Measurements from ENCODE around the gene PPP3CA. TPM values are rescaled to one million over a fixed set of nuclear protein-coding genes. Genes with fewer than 3 reads are reported as not detected.
A peak's percentile ranks its signal among the peaks of the same experiment; 100 is the strongest.

Gene PPP3CA
- total RNA-seq, 2 experiments from 2014 or later = 12.9 to 13.8 TPM

DNA sequence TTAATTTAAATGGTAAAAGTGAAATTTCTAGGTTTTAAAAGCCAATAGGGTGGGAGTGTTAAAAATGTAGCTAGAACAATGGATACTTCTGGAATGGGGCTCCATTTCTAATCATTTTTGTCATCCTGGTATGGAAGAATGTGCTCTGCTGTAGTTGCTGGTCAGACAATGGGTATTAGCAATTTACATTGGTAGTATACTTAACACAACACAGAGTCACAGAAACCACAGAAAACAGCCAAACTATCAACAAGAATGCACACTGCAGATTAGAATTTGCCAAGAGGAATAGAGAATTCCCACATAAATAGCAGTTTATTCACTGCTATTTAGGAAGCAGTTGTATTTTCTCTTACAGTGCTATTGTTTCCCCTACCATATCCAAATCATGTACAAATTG lies 319.6 kb downstream of the PPP3CA start:
- no peak for DNase-seq
- no peak overlapping the region for H3K27ac Mint-ChIP-seq
- H3K27ac ChIP-seq (ENCODE audit: low read depth in 1 of 2, low read length in 2 of 2) = no peak overlapping the region
- H3K9me3 ChIP-seq (ENCODE audit: control insufficient read depth in 1 of 2, insufficient read depth in 1 of 2, low read length in 2 of 2) = no peaks in the 10 kb centered on the region
- no peaks in the 10 kb centered on the region for H3K27me3 Mint-ChIP-seq
- H3K4me1 ChIP-seq (ENCODE audit: insufficient read depth, low read length) = peaks cover 4% of the 10 kb centered on the region
- ChIA-PET CTCF (interaction anchor here (1.5 kb wide), 1 partner anchor 934 kb away, joined by 3 read pairs; no protein-coding TSS in a partner anchor), POLR2A (no interaction called here)
- no peaks in the 10 kb centered on the region for H3K9me3 Mint-ChIP-seq
- peaks cover 30% of the 10 kb centered on the region for H3K36me3 Mint-ChIP-seq (ENCODE audit: low read depth)
- no peak overlapping the region for H3K4me3 Mint-ChIP-seq
- no peaks in the 10 kb centered on the region for H3K27me3 ChIP-seq (ENCODE audit: control insufficient read depth in 1 of 2, insufficient read depth in 2 of 2, low read length in 2 of 2)
- H3K4me3 ChIP-seq (ENCODE audit: low read length) = no peak overlapping the region
- ATAC-seq (ENCODE audit: poor library complexity) = no peak
- no peaks in the 10 kb centered on the region for H3K4me1 Mint-ChIP-seq (ENCODE audit: low read depth)
- intact Hi-C loops (cut with DNase I, micrococcal nuclease) = no loop called here
- peaks cover 6% of the 10 kb centered on the region for H3K36me3 ChIP-seq (ENCODE audit: insufficient read depth, low read length)
- TF ChIP-seq, protein P1, sequence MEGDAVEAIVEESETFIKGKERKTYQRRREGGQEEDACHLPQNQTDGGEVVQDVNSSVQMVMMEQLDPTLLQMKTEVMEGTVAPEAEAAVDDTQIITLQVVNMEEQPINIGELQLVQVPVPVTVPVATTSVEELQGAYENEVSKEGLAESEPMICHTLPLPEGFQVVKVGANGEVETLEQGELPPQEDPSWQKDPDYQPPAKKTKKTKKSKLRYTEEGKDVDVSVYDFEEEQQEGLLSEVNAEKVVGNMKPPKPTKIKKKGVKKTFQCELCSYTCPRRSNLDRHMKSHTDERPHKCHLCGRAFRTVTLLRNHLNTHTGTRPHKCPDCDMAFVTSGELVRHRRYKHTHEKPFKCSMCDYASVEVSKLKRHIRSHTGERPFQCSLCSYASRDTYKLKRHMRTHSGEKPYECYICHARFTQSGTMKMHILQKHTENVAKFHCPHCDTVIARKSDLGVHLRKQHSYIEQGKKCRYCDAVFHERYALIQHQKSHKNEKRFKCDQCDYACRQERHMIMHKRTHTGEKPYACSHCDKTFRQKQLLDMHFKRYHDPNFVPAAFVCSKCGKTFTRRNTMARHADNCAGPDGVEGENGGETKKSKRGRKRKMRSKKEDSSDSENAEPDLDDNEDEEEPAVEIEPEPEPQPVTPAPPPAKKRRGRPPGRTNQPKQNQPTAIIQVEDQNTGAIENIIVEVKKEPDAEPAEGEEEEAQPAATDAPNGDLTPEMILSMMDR (IDR thresholded peaks at IDR 0.05) = no peak

- Histone ChIP-seq H3K27me3 (ENCODE audit: control insufficient read depth in 1 of 2, insufficient read depth in 2 of 2, low read length in 2 of 2) (no peaks in the 10 kb centered on the region), H3K36me3 (ENCODE audit: insufficient read depth, low read length) (no peaks in the 10 kb centered on the region), H3K27ac (ENCODE audit: low read depth in 1 of 2, low read length in 2 of 2) (no peak overlapping the region), H3K9me3 (ENCODE audit: control insufficient read depth in 1 of 2, insufficient read depth in 1 of 2, low read length in 2 of 2) (no peaks in the 10 kb centered on the region), H3K4me3 (ENCODE audit: low read length) (no peak overlapping the region), H3K4me1 (ENCODE audit: insufficient read depth, low read length) (peaks cover 13% of the 10 kb centered on the region)
- ATAC-seq (ENCODE audit: poor library complexity) (no peak), DNase-seq (peak in 1 of 14 experiments; percentile 36)
- TF ChIP-seq, protein P1 (IDR thresholded peaks at IDR 0.05) = no peak
- no peaks in the 10 kb centered on the region for H3K27me3 Mint-ChIP-seq
- CTCF ChIA-PET = interaction anchor here (0.6 kb wide), 1 partner anchor 35 kb away, joined by 3 read pairs; no protein-coding TSS in a partner anchor
- H3K9me3 Mint-ChIP-seq = no peaks in the 10 kb centered on the region
- no peak overlapping the region for H3K4me3 Mint-ChIP-seq
- intact Hi-C loops (cut with DNase I, micrococcal nuclease) = no loop called here
- no peak overlapping the region for H3K27ac Mint-ChIP-seq
- POLR2A ChIA-PET = interaction anchor here (1.0 kb wide), 1 partner anchor 30 kb away, joined by 4 read pairs; no protein-coding TSS in a partner anchor
- peaks cover 21% of the 10 kb centered on the region for H3K36me3 Mint-ChIP-seq (ENCODE audit: low read depth)
- H3K4me1 Mint-ChIP-seq (ENCODE audit: low read depth) = peaks cover 7% of the 10 kb centered on the region
Measured at GRCh38 chr4:101025755-101026154, 321.6 kb downstream of the PPP3CA start.

DNA sequence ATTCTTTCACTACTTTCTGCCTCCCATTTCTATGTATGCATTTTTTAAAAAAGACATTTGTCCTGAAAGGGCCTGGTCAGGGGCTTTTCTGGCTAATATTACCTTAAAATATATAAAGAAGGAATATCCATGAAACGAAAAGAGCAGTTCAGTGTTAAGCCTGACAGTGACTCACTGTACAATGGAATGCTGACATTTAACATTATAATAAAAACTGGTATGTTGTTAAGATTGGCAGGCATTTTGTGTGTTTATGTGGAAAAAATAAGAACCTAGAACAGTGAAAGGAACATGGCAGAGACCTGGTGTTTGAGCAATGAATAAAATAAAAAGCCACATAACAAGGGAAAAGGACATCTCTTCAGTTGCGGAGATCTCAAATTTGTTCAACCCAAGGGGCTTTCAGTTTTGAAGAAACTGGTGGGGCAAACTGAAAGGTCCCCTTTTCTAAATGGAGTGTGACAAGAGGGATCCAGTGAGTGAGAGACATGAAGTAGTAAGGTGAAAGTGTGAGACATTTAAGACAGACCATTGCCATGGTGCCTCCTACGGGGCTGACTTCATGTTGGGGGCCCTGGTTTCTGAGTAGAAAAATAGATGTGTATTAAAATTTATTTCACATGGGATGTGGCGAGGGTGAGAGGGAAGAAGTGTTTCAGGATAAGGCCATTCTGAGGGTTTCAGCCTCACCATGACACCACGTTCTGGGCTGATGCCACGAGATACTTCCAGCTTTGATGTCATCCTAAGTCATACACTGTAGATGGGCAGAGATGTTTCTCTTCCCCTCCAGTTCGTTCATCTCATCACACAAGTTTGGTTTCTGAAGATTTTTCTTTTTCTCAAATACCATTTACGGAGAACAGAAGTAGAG lies 324.9 kb downstream of the PPP3CA start:
- ChIA-PET CTCF (no interaction called here), POLR2A (no interaction called here)
- H3K36me3 Mint-ChIP-seq (ENCODE audit: low read depth) = peaks cover 19% of the 10 kb centered on the region
- TF ChIP-seq, protein P1 (IDR thresholded peaks at IDR 0.05) = no peak
- Histone ChIP-seq H3K4me3 (ENCODE audit: low read length) (no peak overlapping the region), H3K36me3 (ENCODE audit: insufficient read depth, low read length) (no peaks in the 10 kb centered on the region), H3K9me3 (ENCODE audit: control insufficient read depth in 1 of 2, insufficient read depth in 1 of 2, low read length in 2 of 2) (no peaks in the 10 kb centered on the region), H3K27me3 (ENCODE audit: control insufficient read depth in 1 of 2, insufficient read depth in 2 of 2, low read length in 2 of 2) (no peaks in the 10 kb centered on the region), H3K27ac (ENCODE audit: low read depth in 1 of 2, low read length in 2 of 2) (no peak overlapping the region), H3K4me1 (ENCODE audit: insufficient read depth, low read length) (peaks cover 31% of the 10 kb centered on the region)
- intact Hi-C loops (cut with DNase I, micrococcal nuclease) = loop anchor here in 1 of 2 experiments (5.0 kb wide), 1 partner anchor 325 kb away; the partner anchor contains the start of gene PPP3CA
- peak overlapping the region; percentile 8 for H3K27ac Mint-ChIP-seq
- DNase-seq (no peak), ATAC-seq (ENCODE audit: poor library complexity) (no peak)
- H3K4me3 Mint-ChIP-seq = no peak overlapping the region
- H3K4me1 Mint-ChIP-seq (ENCODE audit: low read depth) = peaks cover 28% of the 10 kb centered on the region
- no peaks in the 10 kb centered on the region for H3K9me3 Mint-ChIP-seq
- H3K27me3 Mint-ChIP-seq = no peaks in the 10 kb centered on the region

Data from CD4-positive, alpha-beta T cell (primary cell).